Measurements from ENCODE around the gene LDHD.

DNA sequence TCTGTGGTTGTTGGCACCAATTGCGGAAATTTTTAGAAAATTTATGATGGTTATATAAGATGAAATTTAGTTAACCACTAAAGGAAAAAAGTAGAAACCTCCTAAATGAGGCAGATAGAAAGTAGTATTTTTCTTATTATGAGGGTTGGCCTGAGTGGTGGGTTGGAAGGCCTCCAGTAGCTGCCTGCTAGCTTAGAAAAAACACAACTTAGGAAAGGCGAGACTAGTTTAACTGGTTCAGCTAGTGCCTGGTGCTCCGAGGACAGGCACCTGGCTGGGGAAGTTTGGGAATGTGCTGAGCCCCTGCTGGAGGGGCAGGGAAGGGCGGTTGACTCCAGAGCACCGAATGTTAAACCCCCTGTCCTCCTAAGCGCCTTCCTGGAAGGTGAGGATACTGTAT lies 19.9 kb downstream of the LDHD start:
- TF ChIP-seq MYB (IDR thresholded peaks at IDR 0.05; ENCODE audit: borderline replicate concordance, low read depth, low read length) = no peak
- no peak for TF ChIP-seq BRCA1 (IDR thresholded peaks at IDR 0.05; ENCODE audit: low read depth, low read length)
- no peak for TF ChIP-seq SMAD1 (IDR thresholded peaks at IDR 0.05; ENCODE audit: low read depth, partially characterized antibody)
- TF ChIP-seq, protein P1, sequence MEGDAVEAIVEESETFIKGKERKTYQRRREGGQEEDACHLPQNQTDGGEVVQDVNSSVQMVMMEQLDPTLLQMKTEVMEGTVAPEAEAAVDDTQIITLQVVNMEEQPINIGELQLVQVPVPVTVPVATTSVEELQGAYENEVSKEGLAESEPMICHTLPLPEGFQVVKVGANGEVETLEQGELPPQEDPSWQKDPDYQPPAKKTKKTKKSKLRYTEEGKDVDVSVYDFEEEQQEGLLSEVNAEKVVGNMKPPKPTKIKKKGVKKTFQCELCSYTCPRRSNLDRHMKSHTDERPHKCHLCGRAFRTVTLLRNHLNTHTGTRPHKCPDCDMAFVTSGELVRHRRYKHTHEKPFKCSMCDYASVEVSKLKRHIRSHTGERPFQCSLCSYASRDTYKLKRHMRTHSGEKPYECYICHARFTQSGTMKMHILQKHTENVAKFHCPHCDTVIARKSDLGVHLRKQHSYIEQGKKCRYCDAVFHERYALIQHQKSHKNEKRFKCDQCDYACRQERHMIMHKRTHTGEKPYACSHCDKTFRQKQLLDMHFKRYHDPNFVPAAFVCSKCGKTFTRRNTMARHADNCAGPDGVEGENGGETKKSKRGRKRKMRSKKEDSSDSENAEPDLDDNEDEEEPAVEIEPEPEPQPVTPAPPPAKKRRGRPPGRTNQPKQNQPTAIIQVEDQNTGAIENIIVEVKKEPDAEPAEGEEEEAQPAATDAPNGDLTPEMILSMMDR (IDR thresholded peaks at IDR 0.05 in 2 of 3, conservative IDR thresholded peaks at IDR 0.05 in 1 of 3; ENCODE audit: control insufficient read depth in 2 of 3, extremely low read depth in 1 of 3, insufficient read depth in 1 of 3, low read depth in 3 of 3, low read length in 3 of 3) = no peak
- TF ChIP-seq, protein P2, sequence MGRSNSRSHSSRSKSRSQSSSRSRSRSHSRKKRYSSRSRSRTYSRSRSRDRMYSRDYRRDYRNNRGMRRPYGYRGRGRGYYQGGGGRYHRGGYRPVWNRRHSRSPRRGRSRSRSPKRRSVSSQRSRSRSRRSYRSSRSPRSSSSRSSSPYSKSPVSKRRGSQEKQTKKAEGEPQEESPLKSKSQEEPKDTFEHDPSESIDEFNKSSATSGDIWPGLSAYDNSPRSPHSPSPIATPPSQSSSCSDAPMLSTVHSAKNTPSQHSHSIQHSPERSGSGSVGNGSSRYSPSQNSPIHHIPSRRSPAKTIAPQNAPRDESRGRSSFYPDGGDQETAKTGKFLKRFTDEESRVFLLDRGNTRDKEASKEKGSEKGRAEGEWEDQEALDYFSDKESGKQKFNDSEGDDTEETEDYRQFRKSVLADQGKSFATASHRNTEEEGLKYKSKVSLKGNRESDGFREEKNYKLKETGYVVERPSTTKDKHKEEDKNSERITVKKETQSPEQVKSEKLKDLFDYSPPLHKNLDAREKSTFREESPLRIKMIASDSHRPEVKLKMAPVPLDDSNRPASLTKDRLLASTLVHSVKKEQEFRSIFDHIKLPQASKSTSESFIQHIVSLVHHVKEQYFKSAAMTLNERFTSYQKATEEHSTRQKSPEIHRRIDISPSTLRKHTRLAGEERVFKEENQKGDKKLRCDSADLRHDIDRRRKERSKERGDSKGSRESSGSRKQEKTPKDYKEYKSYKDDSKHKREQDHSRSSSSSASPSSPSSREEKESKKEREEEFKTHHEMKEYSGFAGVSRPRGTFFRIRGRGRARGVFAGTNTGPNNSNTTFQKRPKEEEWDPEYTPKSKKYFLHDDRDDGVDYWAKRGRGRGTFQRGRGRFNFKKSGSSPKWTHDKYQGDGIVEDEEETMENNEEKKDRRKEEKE (IDR thresholded peaks at IDR 0.05) = no peak
- no peak for TF ChIP-seq BHLHE40 (IDR thresholded peaks at IDR 0.05; ENCODE audit: borderline replicate concordance in 1 of 2, low read depth in 2 of 2, low read length in 1 of 2)
- no peak for TF ChIP-seq EZH2 (IDR thresholded peaks at IDR 0.05; ENCODE audit: borderline replicate concordance, control insufficient read depth, low read depth, low read length)
- TF ChIP-seq, protein P3, sequence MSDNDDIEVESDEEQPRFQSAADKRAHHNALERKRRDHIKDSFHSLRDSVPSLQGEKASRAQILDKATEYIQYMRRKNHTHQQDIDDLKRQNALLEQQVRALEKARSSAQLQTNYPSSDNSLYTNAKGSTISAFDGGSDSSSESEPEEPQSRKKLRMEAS (IDR thresholded peaks at IDR 0.05; ENCODE audit: low read depth, low read length) = no peak
- TF ChIP-seq POLR2A (IDR thresholded peaks at IDR 0.05; ENCODE audit: low read depth, low read length) = no peak
- TF ChIP-seq CBFB (IDR thresholded peaks at IDR 0.05; ENCODE audit: low read depth) = no peak
- no peak for TF ChIP-seq ZNF274 (IDR thresholded peaks at IDR 0.05; ENCODE audit: insufficient read depth, insufficient read length)
- TF ChIP-seq CHD2 (IDR thresholded peaks at IDR 0.05; ENCODE audit: borderline replicate concordance, low read depth, low read length) = no peak
- TF ChIP-seq FOXM1 (IDR thresholded peaks at IDR 0.05; ENCODE audit: low read depth, low read length) = no peak
- TF ChIP-seq, protein P4, sequence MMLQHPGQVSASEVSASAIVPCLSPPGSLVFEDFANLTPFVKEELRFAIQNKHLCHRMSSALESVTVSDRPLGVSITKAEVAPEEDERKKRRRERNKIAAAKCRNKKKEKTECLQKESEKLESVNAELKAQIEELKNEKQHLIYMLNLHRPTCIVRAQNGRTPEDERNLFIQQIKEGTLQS (IDR thresholded peaks at IDR 0.05; ENCODE audit: borderline replicate concordance, extremely low read depth, low read depth, low read length) = no peak
